HepG2 (cell line): ENCODE results near the gene C2orf74. TPM values are rescaled to one million over a fixed set of nuclear protein-coding genes. Genes with fewer than 3 reads are reported as not detected.

Source experiments
- ARHGAP35 ChIP-seq: sonication (generic); formaldehyde crosslinking; IDR thresholded peaks from 2 replicates; pipeline ENCODE4 v1.9.0; 2022; ENCODE audit warnings: mild to moderate bottlenecking, inconsistent platforms, moderate library complexity, missing genetic modification reagents, borderline replicate concordance
- ATF7 ChIP-seq, 2 experiments: fragments of 450-650 bp in 1 of 2; sonication (generic) in 1 of 2; formaldehyde crosslinking in 1 of 2; IDR thresholded peaks; 2 replicates each; pipeline versions ENCODE4 v1.4.0 to v1.6.1; 2016 to 2020; ENCODE audit warnings: antibody characterized with exemption in 1 of 2, mild to moderate bottlenecking in 1 of 2, missing genetic modification reagents in 1 of 2
- ATM ChIP-seq: fragments of 450-650 bp; IDR thresholded peaks from 2 replicates; pipeline ENCODE4 v1.7.1; 2017; ENCODE audit warnings: mild to moderate bottlenecking, borderline replicate concordance
- CEBPB ChIP-seq: IDR thresholded peaks from 2 replicates; pipeline ENCODE4 v1.6.1; 2011; ENCODE audit warnings: low read depth, low read length, improper control_type of control experiment, borderline replicate concordance
- DR1 ChIP-seq: sonication (generic); formaldehyde crosslinking; IDR thresholded peaks from 2 replicates; pipeline ENCODE4 v1.8.0; 2021; ENCODE audit warnings: mild to moderate bottlenecking, missing genetic modification reagents, inconsistent platforms
- GABPB1 ChIP-seq: IDR thresholded peaks from 2 replicates; pipeline ENCODE4 v1.6.1; 2016; ENCODE audit warnings: mild to moderate bottlenecking, missing genetic modification reagents, moderate library complexity, missing compliant biosample characterization
- HOXA3 ChIP-seq: sonication (generic); formaldehyde crosslinking; IDR thresholded peaks from 2 replicates; pipeline ENCODE4 v1.5.0; 2020; ENCODE audit warnings: missing genetic modification reagents
- HOXA7 ChIP-seq: sonication (generic); formaldehyde crosslinking; IDR thresholded peaks from 2 replicates; pipeline ENCODE4 v1.8.1; 2022; ENCODE audit warnings: mild to moderate bottlenecking, missing genetic modification reagents, moderate library complexity
- HOXD1 ChIP-seq: sonication (generic); formaldehyde crosslinking; IDR thresholded peaks from 2 replicates; pipeline ENCODE4 v1.5.0; 2020; ENCODE audit warnings: missing genetic modification reagents
- ISL2 ChIP-seq: sonication (generic); formaldehyde crosslinking; IDR thresholded peaks from 2 replicates; pipeline ENCODE4 v1.5.0; 2020; ENCODE audit warnings: missing genetic modification reagents
- ISX ChIP-seq: sonication (generic); formaldehyde crosslinking; conservative IDR thresholded peaks from 2 replicates; pipeline ENCODE4 v1.5.0; 2020; ENCODE audit warnings: missing genetic modification reagents
- KLF12 ChIP-seq: sonication (generic); formaldehyde crosslinking; IDR thresholded peaks from 2 replicates; pipeline ENCODE4 v1.4.0; 2020; ENCODE audit warnings: missing genetic modification reagents, borderline replicate concordance
- MAZ ChIP-seq, 2 experiments: sonication (generic) in 1 of 2; formaldehyde crosslinking in 1 of 2; IDR thresholded peaks; 2 replicates each; pipeline versions ENCODE4 v1.5.0 to v1.6.1; 2012 to 2020; ENCODE audit warnings: low read depth in 2 of 2, mild to moderate bottlenecking in 2 of 2, borderline replicate concordance in 1 of 2, improper control_type of control experiment in 1 of 2, low read length in 1 of 2, missing genetic modification reagents in 1 of 2, moderate library complexity in 1 of 2
- MIER2 ChIP-seq: IDR thresholded peaks from 2 replicates; pipeline ENCODE4 v1.6.1; 2016; ENCODE audit warnings: missing biosample characterization, missing genetic modification reagents
- NFE2L2 ChIP-seq: fragments of 150-350 bp; IDR thresholded peaks from 2 replicates; pipeline ENCODE4 v1.6.1; 2014; ENCODE audit warnings: low read length
- NR2F1 ChIP-seq, 2 experiments: fragments of 450-650 bp in 1 of 2; formaldehyde crosslinking in 1 of 2; IDR thresholded peaks; 2 replicates each; pipeline versions ENCODE4 v1.5.0 to v1.6.1; 2016 to 2020; ENCODE audit warnings: mild to moderate bottlenecking in 1 of 2, missing compliant biosample characterization in 1 of 2, missing genetic modification reagents in 1 of 2, moderate library complexity in 1 of 2
- PAF1 ChIP-seq: IDR thresholded peaks from 2 replicates; pipeline ENCODE4 v1.6.1; 2016; ENCODE audit warnings: missing genetic modification reagents, missing compliant biosample characterization
- PAWR ChIP-seq: sonication (generic); formaldehyde crosslinking; IDR thresholded peaks from 2 replicates; pipeline ENCODE4 v1.4.0; 2020; ENCODE audit warnings: missing genetic modification reagents, mild to moderate bottlenecking, borderline replicate concordance
- POLR2A ChIP-seq, 2 experiments: IDR thresholded peaks; 2 replicates each; pipeline ENCODE4 v1.6.1; 2011; ENCODE audit warnings: low read depth in 2 of 2, low read length in 2 of 2, mild to moderate bottlenecking in 1 of 2, moderate library complexity in 1 of 2; ENCODE audit not compliant: insufficient read depth in 1 of 2
- PRMT3 ChIP-seq: sonication (generic); formaldehyde crosslinking; IDR thresholded peaks from 2 replicates; pipeline ENCODE4 v1.8.1; 2022; ENCODE audit warnings: low read depth, mild to moderate bottlenecking, moderate library complexity, missing genetic modification reagents, borderline replicate concordance
- RAD21 ChIP-seq: fragments of 450-650 bp; formaldehyde crosslinking; IDR thresholded peaks from 2 replicates; pipeline ENCODE4 v1.5.0; 2020; ENCODE audit warnings: mild to moderate bottlenecking
- SP140L ChIP-seq: sonication (generic); formaldehyde crosslinking; IDR thresholded peaks from 2 replicates; pipeline ENCODE4 v1.4.0; 2020; ENCODE audit warnings: missing genetic modification reagents, borderline replicate concordance
- SP2 ChIP-seq: sonication (generic); formaldehyde crosslinking; IDR thresholded peaks from 2 replicates; pipeline ENCODE4 v1.5.1; 2020; ENCODE audit warnings: mild to moderate bottlenecking, missing genetic modification reagents
- SSRP1 ChIP-seq: IDR thresholded peaks from 2 replicates; pipeline ENCODE4 v1.6.1; 2016; ENCODE audit warnings: control low read depth
- ZNF430 ChIP-seq: sonication (generic); formaldehyde crosslinking; IDR thresholded peaks from 2 replicates; pipeline ENCODE4 v1.9.0; 2021; ENCODE audit warnings: mild to moderate bottlenecking, missing genetic modification reagents
- ZNF446 ChIP-seq: sonication (generic); formaldehyde crosslinking; IDR thresholded peaks from 2 replicates; pipeline ENCODE4 v1.5.0; 2020; ENCODE audit warnings: mild to moderate bottlenecking, missing genetic modification reagents
- ZNF660 ChIP-seq: sonication (generic); formaldehyde crosslinking; IDR thresholded peaks from 2 replicates; pipeline ENCODE4 v1.5.1; 2020; ENCODE audit warnings: mild to moderate bottlenecking, low read depth, missing genetic modification reagents, borderline replicate concordance
- ZNF879 ChIP-seq: sonication (generic); formaldehyde crosslinking; IDR thresholded peaks from 2 replicates; pipeline ENCODE4 v1.8.1; 2023; ENCODE audit warnings: missing genetic modification reagents
- polyA plus RNA-seq, 8 experiments: library from polyadenylated mRNA; depleted of rRNA in 3 of 8; stranded (reverse) in 7 of 8; unstranded in 1 of 8; fragments of >200 nt; fragmentation: Illumina TruSeq in 4 of 8; extraction: Trizol in 4 of 8; gene quantifications; 2 replicates each; pipeline versions ENCODE4 v1.2.1 to v1.2.3, GENCODE V29; 2011 to 2016; ENCODE audit warnings: low read depth in 4 of 8, missing spikeins in 1 of 8, mixed read lengths in 1 of 8; ENCODE audit not compliant: insufficient read depth in 1 of 8
- total RNA-seq, 5 experiments: library from RNA; depleted of rRNA; stranded (reverse); fragments of >200 nt; fragmentation: Illumina TruSeq; extraction: Trizol; gene quantifications; 2 replicates each; pipeline ENCODE4 v1.2.3, GENCODE V29; 2016; ENCODE audit warnings: low read depth in 1 of 5
- TF ChIP-seq, protein P1 (sequence below): sonication (generic); formaldehyde crosslinking; IDR thresholded peaks from 2 replicates; pipeline ENCODE4 v1.4.0; 2020; ENCODE audit warnings: mild to moderate bottlenecking, missing genetic modification reagents
- TF ChIP-seq, protein P2 (sequence below): sonication (generic); formaldehyde crosslinking; IDR thresholded peaks from 2 replicates; pipeline ENCODE4 v1.5.0; 2020; ENCODE audit warnings: missing genetic modification reagents

C2orf74 gene
- total and polyA plus RNA-seq, 2 of the 13 experiments (the other 11 are each of a cell fraction or from before 2014, with no cell fraction given) = 10.6 to 13.8 TPM

DNA sequence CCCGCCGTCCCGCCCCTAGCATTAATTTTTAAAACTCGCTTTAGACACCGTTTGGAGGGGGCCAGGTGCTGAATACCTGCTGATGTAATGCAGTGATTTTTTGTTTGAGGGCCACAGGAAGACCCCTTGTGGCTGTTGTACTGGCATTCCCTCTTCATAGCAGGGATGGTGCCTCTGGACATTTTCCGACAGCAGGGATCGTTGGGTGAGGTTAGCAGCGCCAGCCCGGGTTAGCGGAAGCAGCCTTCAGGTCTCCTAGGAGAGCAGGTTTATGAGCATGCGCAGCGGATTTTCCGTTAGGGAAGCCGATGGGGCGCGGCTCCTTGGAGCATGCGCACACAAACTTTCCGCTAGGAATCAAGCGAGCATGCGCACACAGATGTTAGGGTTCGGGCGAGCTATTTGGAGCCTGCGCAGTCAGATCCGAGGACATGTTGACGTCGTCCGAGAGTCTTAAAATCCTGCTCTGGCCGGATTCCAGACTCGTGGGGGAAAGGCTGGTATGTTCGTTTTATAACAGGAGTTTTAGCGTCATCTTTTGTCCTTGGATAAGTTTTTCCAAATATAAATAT is 17.2 kb upstream of the C2orf74 start (continued):
- no peak for TF ChIP-seq ZNF446 (CRISPR knock-in tag)
- no peak for TF ChIP-seq PAWR (CRISPR knock-in tag)
- TF ChIP-seq NR2F1 (CRISPR knock-in tag; IDR thresholded peaks at IDR 0.05) = no peak; a peak in 1 of 4 replicates
- no peak for TF ChIP-seq CEBPB
- peak; percentile 71; the same call in 1 of the 2 replicates for TF ChIP-seq HOXA3 (CRISPR knock-in tag)
- TF ChIP-seq, protein P1, sequence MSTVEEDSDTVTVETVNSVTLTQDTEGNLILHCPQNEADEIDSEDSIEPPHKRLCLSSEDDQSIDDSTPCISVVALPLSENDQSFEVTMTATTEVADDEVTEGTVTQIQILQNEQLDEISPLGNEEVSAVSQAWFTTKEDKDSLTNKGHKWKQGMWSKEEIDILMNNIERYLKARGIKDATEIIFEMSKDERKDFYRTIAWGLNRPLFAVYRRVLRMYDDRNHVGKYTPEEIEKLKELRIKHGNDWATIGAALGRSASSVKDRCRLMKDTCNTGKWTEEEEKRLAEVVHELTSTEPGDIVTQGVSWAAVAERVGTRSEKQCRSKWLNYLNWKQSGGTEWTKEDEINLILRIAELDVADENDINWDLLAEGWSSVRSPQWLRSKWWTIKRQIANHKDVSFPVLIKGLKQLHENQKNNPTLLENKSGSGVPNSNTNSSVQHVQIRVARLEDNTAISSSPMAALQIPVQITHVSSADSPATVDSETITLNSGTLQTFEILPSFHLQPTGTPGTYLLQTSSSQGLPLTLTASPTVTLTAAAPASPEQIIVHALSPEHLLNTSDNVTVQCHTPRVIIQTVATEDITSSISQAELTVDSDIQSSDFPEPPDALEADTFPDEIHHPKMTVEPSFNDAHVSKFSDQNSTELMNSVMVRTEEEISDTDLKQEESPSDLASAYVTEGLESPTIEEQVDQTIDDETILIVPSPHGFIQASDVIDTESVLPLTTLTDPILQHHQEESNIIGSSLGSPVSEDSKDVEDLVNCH (CRISPR knock-in tag) = 0 out of 2 replicates have a peak, but pooled peaks have one; percentile 18
- TF ChIP-seq PAF1 (CRISPR knock-in tag) = no peak
- 0 out of 2 replicates have a peak, but pooled peaks have one; percentile 48 for TF ChIP-seq SP140L (CRISPR knock-in tag)
- TF ChIP-seq ATF7 (IDR thresholded peaks at IDR 0.05) = no peak
- TF ChIP-seq ATF7 (CRISPR knock-in tag; IDR thresholded peaks at IDR 0.05) = no peak
- peak; percentile 15; the same call in 1 of the 2 replicates for TF ChIP-seq ISL2 (CRISPR knock-in tag)
- TF ChIP-seq HOXA7 (CRISPR knock-in tag) = no peak
- TF ChIP-seq SP2 (CRISPR knock-in tag) = no peak
- TF ChIP-seq MAZ (IDR thresholded peaks at IDR 0.05; ENCODE audit: borderline replicate concordance, low read depth, low read length) = no peak
- TF ChIP-seq MAZ (CRISPR knock-in tag; IDR thresholded peaks at IDR 0.05; ENCODE audit: low read depth) = no peak; the same call in 1 of the 2 replicates
- no peak for TF ChIP-seq ZNF660
- TF ChIP-seq MIER2 (CRISPR knock-in tag) = no peak; the same call in 1 of the 2 replicates
- TF ChIP-seq HOXD1 (CRISPR knock-in tag) = 0 out of 2 replicates have a peak, but pooled peaks have one; percentile 44
- TF ChIP-seq ZNF430 (CRISPR knock-in tag) = no peak
- TF ChIP-seq DR1 (CRISPR knock-in tag) = no peak
- TF ChIP-seq ZNF879 = no peak
- TF ChIP-seq, protein P2, sequence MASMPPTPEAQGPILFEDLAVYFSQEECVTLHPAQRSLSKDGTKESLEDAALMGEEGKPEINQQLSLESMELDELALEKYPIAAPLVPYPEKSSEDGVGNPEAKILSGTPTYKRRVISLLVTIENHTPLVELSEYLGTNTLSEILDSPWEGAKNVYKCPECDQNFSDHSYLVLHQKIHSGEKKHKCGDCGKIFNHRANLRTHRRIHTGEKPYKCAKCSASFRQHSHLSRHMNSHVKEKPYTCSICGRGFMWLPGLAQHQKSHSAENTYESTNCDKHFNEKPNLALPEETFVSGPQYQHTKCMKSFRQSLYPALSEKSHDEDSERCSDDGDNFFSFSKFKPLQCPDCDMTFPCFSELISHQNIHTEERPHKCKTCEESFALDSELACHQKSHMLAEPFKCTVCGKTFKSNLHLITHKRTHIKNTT (CRISPR knock-in tag) = no peak
- TF ChIP-seq ISX (CRISPR knock-in tag) = no peak
- no peak for TF ChIP-seq PRMT3 (CRISPR knock-in tag)
- peak; percentile 86 to 92 for TF ChIP-seq POLR2A (IDR thresholded peaks at IDR 0.05; ENCODE audit: insufficient read depth in 1 of 2, low read depth in 2 of 2, low read length in 2 of 2)
- TF ChIP-seq RAD21 (CRISPR knock-in tag) = peak; percentile 21; the same call in 1 of the 2 replicates
- peak; percentile 72 for TF ChIP-seq GABPB1 (CRISPR knock-in tag)
- TF ChIP-seq ARHGAP35 (CRISPR knock-in tag) = 0 out of 2 replicates have a peak, but pooled peaks have one; percentile 40
- no peak for TF ChIP-seq ATM
- TF ChIP-seq NFE2L2 = no peak
- no peak for TF ChIP-seq SSRP1 (CRISPR knock-in tag)
- TF ChIP-seq KLF12 = 0 out of 2 replicates have a peak, but pooled peaks have one; percentile 69
